NOMO-1 (cell line): ENCODE data around the gene CLEC1A.
A peak's percentile ranks its signal among the peaks of the same experiment; 100 is the strongest.

Experiments
- DNase-seq, 2 experiments: peaks; one replicate each; lab custom pipeline; 2025; ENCODE audit not compliant: unreplicated experiment in 2 of 2; lab: John Stamatoyannopoulos, UW

The CLEC1A gene

GRCh38 chr12:10098791-10099190 is at the start of gene CLEC1A:
Gene CLEC1A, minus strand, starts transcription at chr12:10098985. Its CDS starts 63 bp downstream, at chr12:10098922.
- DNase-seq: no peak

GRCh38 chr12:10147714-10148403 is 49.1 kb upstream of the CLEC1A start:
- DNase-seq: no peak

DNA sequence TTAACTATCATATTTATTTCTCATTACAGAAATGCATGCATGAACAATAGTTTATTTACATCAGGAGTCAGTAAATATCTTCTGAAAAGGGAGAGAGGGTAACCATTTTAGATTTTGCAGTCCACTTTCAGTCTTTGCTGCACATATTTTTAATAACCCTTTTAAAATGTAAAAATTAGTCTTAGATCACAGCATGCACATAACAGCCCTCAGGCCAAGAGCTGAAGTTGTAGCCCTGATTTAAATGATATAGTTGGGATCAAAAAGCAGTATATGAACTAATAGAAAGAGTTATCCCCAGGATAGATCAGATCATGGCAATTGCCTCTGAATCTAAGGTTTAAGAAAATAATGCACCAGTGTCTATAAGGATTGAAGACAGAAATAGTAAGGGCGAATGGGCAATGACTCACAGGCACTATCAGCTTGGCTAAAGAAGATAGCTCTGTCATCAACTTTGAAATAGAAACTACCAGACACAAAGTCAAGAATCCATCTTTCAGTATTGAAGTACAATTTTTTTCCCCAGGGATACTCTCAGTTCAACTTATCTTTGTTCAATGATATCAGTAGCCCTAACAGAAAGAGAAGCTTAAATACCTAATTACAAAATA is 44.3 kb upstream of the CLEC1A start:
- DNase-seq: no peak

- DNase-seq: peak; percentile 60 to 80
Observed at GRCh38 chr12:10140001-10140400, 41.2 kb upstream of the CLEC1A start.

DNA sequence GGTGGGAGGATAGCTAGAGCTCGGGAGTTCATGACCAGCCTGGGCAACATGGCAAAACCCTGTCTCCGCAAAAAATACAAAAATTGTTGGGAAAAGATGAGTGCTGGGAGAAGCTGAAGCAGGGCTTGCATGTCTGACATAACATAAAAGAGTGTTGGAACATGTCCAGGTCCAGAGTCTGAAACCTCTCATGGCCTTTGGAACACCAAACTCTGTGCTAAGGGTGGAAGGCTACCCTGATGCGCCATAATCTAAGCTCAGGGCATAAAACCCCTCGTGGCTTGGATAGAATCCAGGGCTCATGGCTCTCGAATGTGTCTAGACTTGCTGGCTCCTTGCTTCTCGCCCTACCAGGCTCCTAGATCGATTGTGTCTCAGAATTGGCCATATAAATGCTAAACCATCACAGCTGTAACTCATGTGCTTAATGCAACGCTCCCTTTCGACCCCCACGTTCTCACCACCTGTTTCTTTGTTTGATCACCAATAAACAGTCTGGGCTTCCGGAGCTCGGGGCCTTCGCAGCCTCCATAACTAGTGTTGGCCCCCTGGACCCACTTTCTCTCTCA is 37.9 kb upstream of the CLEC1A start:
- DNase-seq: no peak

GRCh38 chr12:10135126-10135525 is 36.3 kb upstream of the CLEC1A start:
- DNase-seq: no peak

GRCh38 chr12:10132850-10133370 is 34.1 kb upstream of the CLEC1A start:
- DNase-seq: no peak

DNA sequence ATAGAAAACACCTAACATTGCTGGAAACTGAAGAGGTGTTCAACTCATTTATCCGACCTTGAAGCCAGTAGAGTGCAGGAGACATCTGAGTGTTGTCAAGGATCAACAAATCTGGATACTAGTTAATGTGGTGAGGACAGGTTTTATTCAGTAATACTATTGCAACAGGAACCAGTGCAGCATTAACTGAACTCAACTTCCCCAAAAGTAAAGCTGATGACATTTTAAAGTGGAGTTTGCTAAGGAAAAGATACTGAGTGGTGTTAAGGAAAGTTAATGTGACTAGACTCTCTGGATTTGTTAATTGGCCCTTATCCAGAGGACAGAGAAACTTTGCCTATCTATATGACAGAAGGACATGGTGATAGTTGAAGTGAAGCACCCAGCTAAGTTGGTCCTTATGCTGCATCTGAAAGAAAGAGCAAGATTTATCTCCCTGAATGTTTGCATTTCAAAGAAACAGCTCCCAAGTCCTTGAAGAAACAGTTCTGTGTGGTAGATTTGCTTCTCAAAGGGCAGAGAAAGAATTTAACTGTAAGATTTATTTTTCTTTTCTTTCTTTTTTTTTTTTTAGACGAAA is 32.4 kb upstream of the CLEC1A start:
- DNase-seq: peak; percentile 41 to 84

- DNase-seq: peak; percentile 48 to 93
Observed at GRCh38 chr12:10130042-10130441, 31.3 kb upstream of the CLEC1A start, which contains the start of gene CLEC7A. Gene CLEC7A, minus strand, starts transcription at chr12:10130199. Its CDS starts 117 bp downstream, at chr12:10130082.

- peak; percentile 91 to 99 for DNase-seq
Observed at GRCh38 chr12:10128687-10129086, 29.9 kb upstream of the CLEC1A start.

DNA sequence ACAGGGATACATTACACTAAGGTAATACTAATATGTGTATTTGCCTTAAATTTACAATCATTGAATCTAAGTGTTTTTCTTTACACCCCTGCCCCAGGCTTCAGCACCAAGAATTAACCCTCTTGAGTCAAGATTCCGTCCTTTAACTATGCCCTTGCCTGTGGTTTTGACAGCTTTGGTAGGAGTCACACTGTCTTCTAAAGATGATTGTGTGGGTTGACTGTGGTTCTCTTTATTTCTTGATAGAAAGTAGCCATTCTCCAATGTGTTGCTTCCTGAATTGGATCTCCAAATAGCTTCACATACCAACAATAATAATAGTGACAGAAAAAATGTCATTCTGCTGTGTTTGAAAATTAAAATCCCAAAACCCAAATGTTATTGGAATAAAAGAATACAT is 27.6 kb upstream of the CLEC1A start:
- DNase-seq: no peak

DNA sequence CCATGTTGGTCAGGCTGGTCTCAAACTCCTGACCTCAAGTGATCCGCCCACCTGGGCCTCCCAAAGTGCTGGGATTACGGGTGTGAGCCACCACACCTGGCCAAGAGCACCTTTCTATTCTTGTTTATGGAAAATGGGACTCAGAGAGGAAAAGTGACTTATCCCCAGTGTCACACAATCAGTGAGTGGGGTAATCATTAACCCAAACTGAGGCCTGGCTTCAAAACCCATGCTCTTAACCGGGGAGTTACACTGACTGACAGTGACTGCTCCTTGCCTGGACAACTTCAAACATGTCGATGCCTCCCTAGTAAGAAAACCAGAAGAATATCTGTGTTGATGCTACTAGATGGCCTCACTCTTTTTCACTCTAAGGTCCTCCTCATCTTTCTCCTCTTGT is 23.9 kb upstream of the CLEC1A start:
- no peak for DNase-seq

- peak; percentile 41 to 93 for DNase-seq
Observed at GRCh38 chr12:10121278-10121677, 22.5 kb upstream of the CLEC1A start.

DNA sequence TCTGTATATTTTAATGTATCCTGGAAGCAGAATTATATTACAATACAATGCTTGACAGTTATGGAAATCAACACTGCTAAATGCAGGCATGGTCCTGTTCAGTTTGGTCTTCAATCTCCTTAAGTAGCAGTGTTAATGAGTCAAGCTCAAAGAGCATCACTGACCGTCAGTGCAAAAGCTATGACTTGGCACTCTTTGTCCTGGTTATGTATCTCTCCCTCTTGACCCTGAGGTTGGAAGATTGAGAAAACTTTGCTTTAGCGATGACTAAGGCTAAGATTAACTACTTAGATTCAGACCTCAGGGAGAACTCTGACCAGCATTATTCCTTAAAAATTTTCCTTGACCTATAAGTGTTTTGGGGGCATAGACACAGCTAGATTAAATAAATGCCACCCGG is 20.3 kb upstream of the CLEC1A start:
- no peak for DNase-seq

GRCh38 chr12:10115890-10116289 is 17.1 kb upstream of the CLEC1A start:
- no peak for DNase-seq

GRCh38 chr12:10115311-10115710 is 16.5 kb upstream of the CLEC1A start:
- DNase-seq: no peak

DNA sequence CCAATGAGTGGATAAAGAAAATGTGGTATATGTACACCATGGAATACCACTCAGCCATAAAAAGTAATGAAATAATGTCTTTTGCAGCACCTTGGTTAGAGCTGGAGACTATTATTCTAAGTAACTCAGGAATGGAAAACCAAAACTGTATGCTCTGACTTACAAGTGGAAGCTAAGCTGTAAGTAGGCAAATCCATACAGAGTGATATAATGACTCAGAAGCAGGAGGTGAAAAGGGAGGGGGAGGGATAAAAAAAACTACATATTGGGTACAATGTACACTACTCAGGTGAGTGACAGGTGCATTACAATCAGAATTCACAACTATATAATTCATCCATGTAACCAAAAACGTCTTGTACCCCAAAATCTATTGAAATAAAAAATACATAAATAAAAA is 15.1 kb upstream of the CLEC1A start:
- no peak for DNase-seq

DNA sequence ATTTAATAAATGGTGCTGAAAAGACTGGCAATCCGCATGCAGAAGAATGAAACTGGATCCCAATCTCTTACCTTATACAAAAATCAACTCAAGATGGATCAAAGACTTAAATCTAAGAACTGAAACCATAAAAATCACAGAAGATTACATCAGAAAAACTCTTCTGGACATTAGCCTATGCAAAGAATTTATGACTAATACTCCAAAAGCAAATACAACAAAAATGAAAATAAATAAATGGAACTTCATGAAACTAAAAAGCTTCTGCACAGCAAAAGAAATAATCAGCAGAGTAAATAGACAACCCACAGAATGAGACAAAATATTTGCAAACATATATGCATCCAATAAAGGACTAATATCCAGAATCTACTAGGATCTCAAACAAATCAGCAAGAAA is 14.3 kb upstream of the CLEC1A start:
- DNase-seq: no peak

- DNase-seq: no peak
Observed at GRCh38 chr12:10111451-10111850, 12.7 kb upstream of the CLEC1A start.

DNA sequence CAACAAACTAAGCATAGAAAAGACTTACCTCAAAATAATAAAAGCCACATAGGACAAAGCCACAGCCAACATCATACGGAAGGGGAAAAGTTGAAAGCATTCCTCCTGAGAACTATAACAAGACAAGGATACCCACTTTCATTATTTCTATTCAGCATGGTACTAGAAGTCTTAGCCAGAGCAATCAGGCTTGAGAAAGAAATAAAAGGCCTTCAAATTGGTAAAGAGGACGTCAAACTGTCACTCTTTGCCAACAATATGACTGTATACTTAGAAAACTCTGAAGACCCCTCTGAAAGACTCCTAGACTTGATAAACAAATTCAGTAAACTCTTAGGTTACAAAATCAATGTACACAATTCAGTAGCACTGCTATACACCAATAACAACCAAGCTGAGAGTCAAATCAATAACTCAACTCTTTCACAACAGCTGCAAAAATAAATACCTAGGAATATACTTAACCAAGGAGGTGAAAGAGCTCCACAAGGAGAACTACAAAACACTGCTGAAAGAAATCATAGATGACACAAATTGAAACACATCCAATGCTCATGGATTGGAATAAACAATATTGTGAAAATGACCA is 11.6 kb upstream of the CLEC1A start:
- no peak for DNase-seq

DNA sequence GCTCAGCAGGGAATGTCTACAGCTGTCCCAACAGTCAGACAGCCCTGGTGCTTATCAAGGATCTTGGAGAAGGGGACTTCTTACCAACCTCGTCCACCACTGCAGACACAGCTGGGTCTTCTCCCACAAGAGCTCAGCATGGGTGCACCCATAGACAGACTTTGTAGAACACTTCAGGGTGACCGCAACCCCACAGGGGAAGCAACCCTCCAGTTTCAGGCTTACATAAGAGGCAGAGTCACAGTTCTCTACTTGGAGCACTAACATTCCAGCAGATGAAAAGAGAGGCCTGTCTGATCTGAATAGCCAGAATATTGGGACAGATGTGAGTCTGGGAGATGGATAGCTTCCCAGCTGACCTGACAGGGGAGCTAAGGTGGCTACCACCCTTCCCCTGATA is 3.5 kb upstream of the CLEC1A start:
- DNase-seq: peak; percentile 33 to 58
